Suprapubic skin (tissue), 4 donors: ENCODE measurements around the gene RIC8A. TPM values are rescaled to one million over a fixed set of nuclear protein-coding genes. Genes with fewer than 3 reads are reported as not detected.
A peak's percentile ranks its signal among the peaks of the same experiment; 100 is the strongest.
"Not testable (repeated sequence)": the region's sequence is repeated elsewhere in the genome, so short reads cannot be mapped to it uniquely, and the experiment has no call there.

ENCODE experiments used
- DNase-seq, 2 donors: peaks; one replicate each; pipeline ENCODE4 v3.0.0-alpha.2; 2019; ENCODE audit warnings: low spot score in 2 of 2
- H3K27ac ChIP-seq: fragments of 200-600 bp; sonication (generic); one replicate; pipeline ENCODE4 v1.5.1; 2019
- H3K27me3 ChIP-seq: fragments of 200-600 bp; sonication (generic); one replicate; pipeline ENCODE4 v1.5.1; 2019
- H3K36me3 ChIP-seq: fragments of 200-600 bp; sonication (generic); one replicate; pipeline ENCODE4 v1.5.1; 2019
- H3K4me1 ChIP-seq: fragments of 200-600 bp; sonication (generic); one replicate; pipeline ENCODE4 v1.5.1; 2019
- H3K4me3 ChIP-seq: fragments of 200-600 bp; sonication (generic); one replicate; pipeline ENCODE4 v1.5.1; 2019; ENCODE audit warnings: mild to moderate bottlenecking
- H3K9me3 ChIP-seq: fragments of 200-600 bp; sonication (generic); one replicate; pipeline ENCODE4 v1.5.1; 2019
- CTCF ChIP-seq, 2 donors: fragments of 200-600 bp in 1 of 2; fragments of 450-650 bp in 1 of 2; sonication (generic) in 1 of 2; IDR thresholded peaks; one replicate each; pipeline ENCODE4 v1.5.1; 2016 to 2019; ENCODE audit warnings: antibody characterized with exemption in 2 of 2, mild to moderate bottlenecking in 1 of 2, moderate library complexity in 1 of 2
- EP300 ChIP-seq: sonication (generic); formaldehyde crosslinking; IDR thresholded peaks from one replicate; pipeline ENCODE4 v1.6.1; 2017; ENCODE audit warnings: antibody characterized with exemption
- POLR2A ChIP-seq, 2 donors: fragments of 450-650 bp; IDR thresholded peaks; one replicate each; pipeline ENCODE4 v1.6.1; 2017; ENCODE audit warnings: antibody characterized with exemption in 2 of 2, mild to moderate bottlenecking in 2 of 2, moderate library complexity in 2 of 2
- POLR2AphosphoS5 ChIP-seq, 3 donors: sonication (generic); formaldehyde crosslinking; IDR thresholded peaks; one replicate each; pipeline ENCODE4 v1.6.1; 2017; ENCODE audit warnings: antibody characterized with exemption in 3 of 3
- WGBS: methylation state at CpG from one replicate; pipeline ENCODE4 v1.1.5; 2018; 5-methylcytosine and 5-hydroxymethylcytosine counted together
- total RNA-seq, 4 donors: library from RNA; depleted of rRNA; stranded (reverse); fragments of >200 nt; gene quantifications; one replicate each; pipeline ENCODE4 v1.1.0, GENCODE V29; 2016

RIC8A gene
- 10 to 100 TPM; 62.4 to 90.1 (median 80.9) TPM for total RNA-seq

DNA sequence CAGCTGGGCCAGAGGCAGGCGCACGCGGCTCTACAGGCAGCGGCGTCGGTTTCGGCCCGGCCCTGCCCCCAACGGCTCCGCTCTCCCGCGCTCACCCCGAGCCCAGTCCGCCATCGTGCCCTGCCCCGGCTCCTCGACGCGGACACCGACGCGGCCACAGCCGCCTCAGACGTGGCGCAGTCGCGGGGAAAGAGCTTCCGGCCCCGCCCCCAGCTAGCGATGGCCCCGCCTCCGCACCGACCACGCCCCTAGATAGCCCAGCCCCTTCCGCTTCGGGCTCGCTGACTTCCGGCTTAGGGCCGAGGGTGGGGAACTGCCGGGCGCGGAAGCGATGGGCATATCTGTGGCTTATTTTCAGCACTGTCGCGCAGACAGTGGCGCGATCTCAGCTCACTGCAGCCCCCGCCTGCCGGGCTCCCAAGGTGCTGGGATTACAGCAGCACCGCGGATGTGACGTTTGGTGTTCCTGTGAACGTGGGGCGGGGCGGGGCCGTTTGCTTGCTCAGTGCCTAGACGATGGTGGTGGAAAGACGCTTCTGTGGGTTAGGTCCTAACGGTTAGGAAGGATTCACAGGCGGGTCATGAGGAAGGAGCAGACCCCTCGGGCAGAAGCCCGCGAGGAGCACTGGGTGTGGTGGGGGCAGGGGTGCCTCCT lies at the start of gene RIC8A, which contains the start of gene BET1L:
Gene RIC8A (plus strand): TSS at position 501 of the 655 bp plus-strand sequence. CDS start 1,147 bp downstream, outside the sequence.
Gene BET1L (minus strand): TSS at position 192 of the 655 bp plus-strand sequence. CDS start 78 bp downstream, at position 114.
- peak within 1 kb of the TSS; percentile 100 for H3K27ac ChIP-seq
- 0% methylated on average over 18 of the region's 63 CpGs for WGBS
- H3K36me3 ChIP-seq, result peaks cover 59% of the 10 kb centered on the region
- H3K4me1 ChIP-seq, result peaks cover 61% of the 10 kb centered on the region
- TF ChIP-seq CTCF (IDR thresholded peaks at IDR 0.05) (no peak), EP300 (no peak), POLR2A (IDR thresholded peaks at IDR 0.05) (peak in 1 of 2 donors; percentile 75), POLR2AphosphoS5 (IDR thresholded peaks at IDR 0.05) (peak; percentile 30 to 85 (median 53))
- peak; percentile 98 for DNase-seq
- no peaks in the 10 kb centered on the region for H3K9me3 ChIP-seq
- H3K4me3 ChIP-seq, result peak within 1 kb of the TSS; percentile 80
- H3K27me3 ChIP-seq, result no peaks in the 10 kb centered on the region

DNA sequence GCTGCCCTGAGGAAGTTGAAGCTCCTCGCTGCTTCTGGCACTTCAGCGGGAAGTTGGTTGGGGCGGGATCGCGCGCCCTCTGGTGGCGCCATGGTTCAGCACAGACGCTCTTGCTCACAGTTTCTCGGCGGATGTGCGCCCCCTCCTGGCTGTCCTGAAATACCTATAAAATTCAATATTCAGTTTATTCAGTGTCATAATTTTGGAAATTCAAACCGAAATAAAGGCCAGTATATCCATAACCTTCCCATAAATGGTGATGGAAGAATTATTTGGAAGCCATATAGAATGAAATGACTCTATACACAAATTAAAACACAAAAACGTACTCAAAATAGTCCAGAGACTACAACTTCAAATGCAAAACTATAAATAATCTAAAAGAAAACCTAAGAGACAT lies 27.3 kb upstream of the RIC8A start:
- peak in 1 of 2 donors; percentile 11 for TF ChIP-seq CTCF (IDR thresholded peaks at IDR 0.05)
- H3K4me1 ChIP-seq, H3K9me3 ChIP-seq, H3K4me3 ChIP-seq, H3K36me3 ChIP-seq, H3K27ac ChIP-seq, DNase-seq, H3K27me3 ChIP-seq: not testable (repeated sequence)
- WGBS, result 0% methylated on average over 1 of the region's 13 CpGs

- not testable (repeated sequence) for H3K4me1 ChIP-seq, H3K27me3 ChIP-seq, H3K9me3 ChIP-seq, H3K27ac ChIP-seq, H3K4me3 ChIP-seq, H3K36me3 ChIP-seq
- 85% methylated on average over 44 of the region's 55 CpGs for WGBS
- peak in 1 of 2 donors; percentile 43 for DNase-seq
Measured at GRCh38 chr11:189200-189783, 18.2 kb upstream of the RIC8A start.

GRCh38 chr11:189843-190311 lies 17.6 kb upstream of the RIC8A start:
- H3K4me3 ChIP-seq, H3K27ac ChIP-seq, H3K4me1 ChIP-seq, H3K27me3 ChIP-seq, H3K36me3 ChIP-seq, H3K9me3 ChIP-seq: not testable (repeated sequence)
- TF ChIP-seq CTCF (IDR thresholded peaks at IDR 0.05), result peak in 1 of 2 donors; percentile 32
- DNase-seq, result peak in 1 of 2 donors; percentile 61
- WGBS, result no CpG with 5 or more reads among the region's 25 CpGs

DNA sequence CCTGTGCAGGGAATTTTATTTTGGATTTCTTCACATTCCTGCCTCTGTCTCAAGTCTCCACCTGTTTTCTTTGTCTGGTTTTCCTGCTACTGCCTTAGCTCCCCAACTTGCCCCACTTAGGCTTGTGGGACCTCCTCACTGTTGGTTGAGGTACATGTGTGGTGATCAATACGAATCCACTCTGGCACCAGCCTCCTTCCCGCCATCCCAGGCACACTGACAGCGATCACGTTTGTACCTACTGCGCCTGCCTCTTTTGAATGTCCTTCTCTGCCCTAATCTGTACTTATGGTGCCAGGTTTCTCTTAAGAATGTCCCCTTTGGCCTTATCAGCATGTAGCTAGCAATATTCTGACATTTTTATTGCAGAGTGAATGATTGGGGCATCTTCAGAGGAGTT lies 17.0 kb upstream of the RIC8A start:
- H3K27ac ChIP-seq, result not testable (repeated sequence)

GRCh38 chr11:191490-192478 lies 15.7 kb upstream of the RIC8A start:
- not testable (repeated sequence) for H3K9me3 ChIP-seq, H3K27ac ChIP-seq, H3K4me1 ChIP-seq, DNase-seq, H3K4me3 ChIP-seq, H3K36me3 ChIP-seq, H3K27me3 ChIP-seq
- peak in 1 of 2 donors; percentile 30 for TF ChIP-seq CTCF (IDR thresholded peaks at IDR 0.05)
- 51% methylated on average over 5 of the region's 8 CpGs for WGBS

More for the DNA sequence above, 17.0 kb upstream of the RIC8A start:
- H3K9me3 ChIP-seq, H3K4me3 ChIP-seq, H3K4me1 ChIP-seq, H3K36me3 ChIP-seq, H3K27me3 ChIP-seq: not testable (repeated sequence)
- WGBS, result 83% methylated on average over 5 of the region's 5 CpGs
- peak; percentile 59 to 66 for DNase-seq

DNA sequence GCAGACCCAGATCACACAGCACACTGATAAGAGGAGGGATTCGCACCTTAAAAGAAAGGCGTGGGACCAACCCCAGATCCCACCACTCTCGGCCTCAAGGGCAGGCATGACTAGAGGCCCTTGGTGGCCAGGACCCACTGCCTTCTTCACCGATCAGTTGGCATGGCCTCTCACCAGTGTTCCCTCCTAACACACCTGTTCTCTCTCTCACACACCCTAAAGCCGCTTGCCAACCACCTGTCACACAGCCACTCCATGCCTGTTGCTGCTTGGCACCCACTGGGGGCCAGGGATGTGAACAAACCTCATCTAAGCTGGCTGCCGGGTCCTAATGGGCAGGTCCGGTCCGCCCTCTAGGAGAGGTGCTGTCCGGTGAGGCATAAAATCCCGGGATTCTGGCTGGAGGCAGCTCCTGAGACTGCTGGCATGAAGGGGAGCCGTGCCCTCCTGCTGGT lies 14.8 kb upstream of the RIC8A start, which contains the start of gene SCGB1C1:
Gene SCGB1C1 (plus strand): TSS at position 405 of the 455 bp plus-strand sequence. CDS start 22 bp downstream, at position 427.
- not testable (repeated sequence) for H3K27me3 ChIP-seq, H3K36me3 ChIP-seq, H3K9me3 ChIP-seq, H3K4me1 ChIP-seq, H3K4me3 ChIP-seq, H3K27ac ChIP-seq, DNase-seq
- WGBS, result no CpG with 5 or more reads among the region's 11 CpGs

GRCh38 chr11:193481-193880 lies 14.0 kb upstream of the RIC8A start:
- WGBS, result 76% methylated on average over 4 of the region's 5 CpGs
- not testable (repeated sequence) for H3K36me3 ChIP-seq, H3K4me3 ChIP-seq, H3K27ac ChIP-seq, H3K27me3 ChIP-seq, H3K4me1 ChIP-seq, H3K9me3 ChIP-seq
- DNase-seq, result peak; percentile 47 to 54
